K562 (cell line): ENCODE measurements around the gene UNC5B. TPM values are rescaled to one million over a fixed set of nuclear protein-coding genes. Genes with fewer than 3 reads are reported as not detected.
A peak's percentile ranks its signal among the peaks of the same experiment; 100 is the strongest.
"Not testable (repeated sequence)": the region's sequence is repeated elsewhere in the genome, so short reads cannot be mapped to it uniquely, and the experiment has no call there.

Source experiments
- ATAC-seq: fragments of 200-7000 bp; cut with Tn5 transposase; 3 replicates; pipeline ENCODE4 v1.9.1; 2020; ENCODE audit warnings: moderate library complexity
- BruUV-seq: library from RNA; stranded (reverse); fragments of 400-500 nt; replicated peaks from 2 replicates; lab custom pipeline; 2021; lab: Mats Ljungman, UMichigan
- CTCF ChIA-PET: fragments of 300-600 bp; formaldehyde crosslinking; extraction: SDS; loops from one replicate; lab custom pipeline; 2021; ENCODE audit warnings: low intra/inter-chr PET ratio; lab: Yijun Ruan, JAX
- POLR2A ChIA-PET: fragments of 300-600, 350-650 bp; sonication (Branson Sonifier 250); formaldehyde crosslinking; extraction: SDS; loops from one replicate; lab custom pipeline; 2021; ENCODE audit warnings: antibody characterized with exemption, inconsistent platforms; lab: Yijun Ruan, JAX
- DNase-seq, 4 experiments: peaks; one replicate each; pipeline versions ENCODE4 v3.0.0 to v3.0.0-alpha.2; 2011 to 2018; ENCODE audit warnings: low spot score in 3 of 4, mixed read lengths in 3 of 4; ENCODE audit errors: extremely low read depth in 1 of 4
- FAIRE-seq: peaks from 2 replicates; lab custom pipeline; 2011; peaks lifted over from hg19 to GRCh38; lab: Jason Lieb, UNC
- H2AFZ ChIP-seq: 2 replicates; pipeline ENCODE4 v1.6.0; 2011; ENCODE audit warnings: low read depth, low read length, control low read depth, inconsistent platforms
- H3K27ac ChIP-seq: fragments of 200-600 bp; 3 replicates; pipeline ENCODE4 v1.8.0; 2011; ENCODE audit warnings: low read depth, mild to moderate bottlenecking, control low read depth, inconsistent platforms, low read length, moderate library complexity, mixed read lengths; ENCODE audit errors: extremely low read depth
- H3K27me3 ChIP-seq, 2 experiments: fragments of 300-600 bp in 1 of 2; 2 replicates in 1 of 2; 3 replicates in 1 of 2; pipeline versions ENCODE4 v1.6.0 to v1.8.0; 2011; ENCODE audit warnings: inconsistent platforms in 2 of 2, low read length in 2 of 2, mild to moderate bottlenecking in 1 of 2, mixed read lengths in 1 of 2, moderate library complexity in 1 of 2; ENCODE audit not compliant: control insufficient read depth in 2 of 2, insufficient read depth in 2 of 2
- H3K36me3 ChIP-seq: fragments of 300-600 bp; 3 replicates; pipeline ENCODE4 v1.8.0; 2011; ENCODE audit warnings: mild to moderate bottlenecking, low read length, inconsistent platforms; ENCODE audit not compliant: control insufficient read depth, insufficient read depth
- H3K4me1 ChIP-seq, 2 experiments: fragments of 200-600 bp in 1 of 2; replicated peaks in 1 of 2; 2 replicates in 1 of 2; 3 replicates in 1 of 2; pipeline versions ENCODE4 v1.5.1 to v1.8.0; 2011; ENCODE audit warnings: inconsistent platforms in 2 of 2, low read length in 2 of 2, mild to moderate bottlenecking in 1 of 2, mixed read lengths in 1 of 2, moderate library complexity in 1 of 2; ENCODE audit not compliant: control insufficient read depth in 2 of 2, insufficient read depth in 2 of 2
- H3K4me2 ChIP-seq: 2 replicates; pipeline ENCODE4 v1.6.1; 2011; ENCODE audit warnings: low read length, control low read depth, inconsistent platforms, mixed read lengths; ENCODE audit not compliant: insufficient read depth
- H3K4me3 ChIP-seq: fragments of 200-600 bp; sonication (generic), shearing (Covaris generic); 2 replicates; pipeline ENCODE4 v1.5.1; 2016; ENCODE audit warnings: control low read depth, inconsistent platforms
- H3K79me2 ChIP-seq: fragments of 200-600 bp; 3 replicates; pipeline ENCODE4 v1.8.0; 2011; ENCODE audit warnings: low read length, inconsistent platforms; ENCODE audit not compliant: control insufficient read depth, insufficient read depth
- H3K9ac ChIP-seq, 2 experiments: 2 replicates each; pipeline versions ENCODE4 v1.6.0 to v1.6.1; 2011; ENCODE audit warnings: low read depth in 2 of 2, low read length in 2 of 2, control low read depth in 1 of 2, inconsistent platforms in 1 of 2, mild to moderate bottlenecking in 1 of 2, mixed read lengths in 1 of 2; ENCODE audit not compliant: insufficient read depth in 1 of 2
- H3K9me1 ChIP-seq: one replicate; pipeline ENCODE4 v1.6.0; 2011; ENCODE audit warnings: inconsistent platforms, mild to moderate bottlenecking, low read length, moderate library complexity; ENCODE audit not compliant: control insufficient read depth, insufficient read depth
- H3K9me3 ChIP-seq: replicated peaks from 2 replicates; pipeline ENCODE4 v1.5.1; 2011; ENCODE audit warnings: low read depth, low read length, inconsistent platforms; ENCODE audit not compliant: control insufficient read depth, insufficient read depth
- H4K20me1 ChIP-seq: replicated peaks from 2 replicates; pipeline ENCODE4 v1.6.1; 2011; ENCODE audit warnings: low read length, inconsistent platforms, mixed read lengths; ENCODE audit not compliant: control insufficient read depth, insufficient read depth
- BCOR ChIP-seq: fragments of 450-650 bp; IDR thresholded peaks from 2 replicates; pipeline ENCODE4 v1.6.1; 2016
- C11orf30 ChIP-seq: fragments of 450-650 bp; IDR thresholded peaks from 2 replicates; pipeline ENCODE4 v1.6.1; 2016; ENCODE audit warnings: low read depth, mild to moderate bottlenecking
- HDAC2 ChIP-seq: fragments of 450-650 bp; IDR thresholded peaks from 2 replicates; pipeline ENCODE4 v1.6.1; 2016; ENCODE audit warnings: mild to moderate bottlenecking
- KLF10 ChIP-seq: fragments of 250-450 bp; sonication (Bioruptor Pico); IDR thresholded peaks from 2 replicates; pipeline ENCODE4 v1.6.1; 2021; ENCODE audit warnings: matching md5 sums
- RBM25 ChIP-seq: fragments of 200-400 bp; formaldehyde crosslinking; IDR thresholded peaks from 2 replicates; pipeline ENCODE4 v1.6.1; 2018; ENCODE audit warnings: low read length, low read depth, moderate library complexity; ENCODE audit not compliant: severe bottlenecking
- WGBS: fragments of 100-300 bp; shearing (Covaris generic); methylation state at CpG from one replicate; pipeline ENCODE4 v1.1.6; 2016; ENCODE audit warnings: low coverage, mixed read lengths; ENCODE audit not compliant: insufficient coverage; ENCODE audit errors: missing lambda C conversion rate; 5-methylcytosine and 5-hydroxymethylcytosine counted together
- in situ Hi-C: fragments of 300-500 bp; cut with MboI; formaldehyde crosslinking; loops from 4 replicates; pipeline ENCODE4 v1.15.0; 2018; ENCODE audit warnings: inconsistent platforms, mixed read lengths
- intact Hi-C: fragments of 100-400 bp; cut with micrococcal nuclease; formaldehyde crosslinking; loops from 2 replicates; pipeline ENCODE4 v1.14.2; 2022
- polyA plus RNA-seq, 8 experiments: library from polyadenylated mRNA; depleted of rRNA in 4 of 8; stranded (reverse) in 5 of 8; unstranded in 3 of 8; fragments of >200 nt; fragmentation: Nextera tagmentation in 2 of 8; fragmentation: Illumina TruSeq in 1 of 8; extraction: Ambion mirVana in 2 of 8; extraction: Trizol in 1 of 8; gene quantifications; 2 replicates each; pipeline versions ENCODE4 v1.2.1 to v1.2.3, GENCODE V29; 2011 to 2014; ENCODE audit warnings: inconsistent platforms in 1 of 8, missing spikeins in 1 of 8
- total RNA-seq, 7 experiments: library from RNA; depleted of rRNA in 6 of 7; stranded (reverse); fragments of >200 nt in 6 of 7; fragmentation: Illumina TruSeq in 2 of 7; extraction: Trizol in 2 of 7; gene quantifications; 2 replicates each; pipeline versions ENCODE4 v1.2.1 to v1.2.3, GENCODE V29; 2011 to 2021; ENCODE audit warnings: low replicate concordance in 1 of 7

The UNC5B gene
- total and polyA plus RNA-seq, 9 of the 15 experiments (the other 6 are each of a cell fraction or from before 2014, with no cell fraction given) = 0.10 to 8.4 (median 2.1) TPM

DNA sequence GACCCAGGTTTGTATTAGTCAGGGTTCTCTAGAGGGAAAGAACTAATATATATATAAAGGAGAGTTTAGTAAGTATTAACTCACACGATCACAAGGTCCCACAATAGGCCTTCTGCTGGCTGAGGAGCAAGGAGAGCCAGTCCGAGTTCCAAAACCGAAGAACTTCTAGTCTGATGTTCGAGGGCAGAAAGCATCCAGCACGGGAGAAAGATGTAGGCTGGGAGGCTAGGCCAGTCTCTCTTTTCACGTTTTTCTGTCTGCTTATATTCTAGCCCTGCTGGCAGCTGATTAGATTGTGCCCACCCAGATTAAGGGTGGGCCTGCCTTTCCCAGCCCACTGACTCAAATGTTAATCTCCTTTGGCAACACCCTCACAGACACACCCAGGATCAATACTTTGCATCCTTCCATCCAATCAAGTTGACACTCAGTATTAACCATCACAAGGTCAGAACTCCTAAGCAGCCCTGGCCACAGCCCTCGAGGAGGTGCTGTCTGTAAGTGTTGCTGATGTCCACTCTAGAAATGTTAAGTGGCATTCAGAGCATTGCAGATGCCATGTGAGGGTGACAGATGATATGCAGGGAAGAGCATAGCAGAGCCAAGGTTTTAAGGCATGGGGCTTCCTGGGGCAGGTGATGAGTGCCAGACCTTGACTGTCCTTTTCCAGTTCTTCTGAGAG is 7.0 kb downstream of the UNC5B start:
- H3K4me3 ChIP-seq, H3K36me3 ChIP-seq, H3K9ac ChIP-seq, H3K9me1 ChIP-seq, H3K79me2 ChIP-seq, CTCF ChIA-PET, H3K9me3 ChIP-seq, in situ Hi-C loops, ATAC-seq, H3K27ac ChIP-seq, BruUV-seq, H3K4me2 ChIP-seq, intact Hi-C loops, H2AFZ ChIP-seq, FAIRE-seq, DNase-seq: not testable (repeated sequence)
- POLR2A ChIA-PET = interaction anchor here (0.6 to 2.2 kb wide), 7 partner anchors 9 to 330 kb away, joined by 3 to 6 read pairs (median 3); no protein-coding TSS in a partner anchor
- Histone ChIP-seq H4K20me1 (peaks cover 44% of the 10 kb centered on the region), H3K27me3 (peaks cover 0 to 38% of the 10 kb centered on the region in 2 experiments; a peak in 3 of 5 replicates), H3K4me1 (peaks cover 15 to 19% of the 10 kb centered on the region in 2 experiments)
- WGBS = 22% methylated on average over 7 of the region's 7 CpGs

DNA sequence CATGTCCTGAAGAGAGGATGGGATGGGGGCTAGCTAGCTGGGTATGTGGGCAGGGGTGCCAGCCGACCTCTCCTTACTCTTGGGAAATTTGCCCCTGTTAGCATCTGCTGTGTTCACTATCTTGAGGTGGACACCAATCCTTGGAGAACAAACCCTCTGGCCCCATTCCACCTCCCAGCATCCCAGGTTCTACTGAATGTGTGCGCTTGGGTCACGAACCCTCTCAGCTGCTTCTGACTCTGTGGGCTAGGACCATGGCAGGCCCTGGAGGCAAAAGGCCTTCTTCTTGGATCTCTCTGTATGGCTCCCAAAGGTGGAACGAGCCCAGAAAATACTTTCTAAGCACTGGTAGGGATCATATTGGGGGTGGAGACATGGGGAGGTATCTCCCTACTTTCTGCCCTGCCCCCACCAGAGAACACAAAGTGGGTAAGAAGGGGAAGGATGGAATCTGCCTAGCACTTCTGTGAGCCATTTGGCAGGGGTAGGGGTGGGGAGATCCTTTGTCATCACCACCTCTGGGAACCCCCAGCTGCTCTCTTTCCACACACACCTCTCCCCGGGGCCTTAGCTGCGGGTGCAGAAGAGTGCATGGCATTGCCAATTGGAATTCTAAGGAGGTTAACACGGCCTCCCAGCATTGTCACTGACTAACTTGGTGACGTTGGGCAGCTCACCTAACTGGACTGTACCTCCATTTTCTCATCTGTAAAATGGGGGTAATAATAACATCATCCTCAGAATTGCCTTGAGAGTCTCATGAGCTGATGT is 7.7 kb downstream of the UNC5B start:
- POLR2A ChIA-PET = interaction anchor here (0.7 to 2.2 kb wide), 4 partner anchors 9 to 26 kb away, joined by 3 to 6 read pairs (median 4); no protein-coding TSS in a partner anchor
- no peak for FAIRE-seq

More for the DNA sequence above, 7.7 kb downstream of the UNC5B start:
- Histone ChIP-seq H3K9me3 (no peaks in the 10 kb centered on the region), H4K20me1 (peaks cover 44% of the 10 kb centered on the region), H3K9me1 (no peaks in the 10 kb centered on the region), H3K27me3 (peaks cover 0 to 30% of the 10 kb centered on the region in 2 experiments; a peak in 3 of 5 replicates), H3K79me2 (no peaks in the 10 kb centered on the region), H3K4me3 (no peak overlapping the region), H2AFZ (no peak overlapping the region), H3K4me1 (peaks cover 15 to 19% of the 10 kb centered on the region in 2 experiments), H3K4me2 (no peak overlapping the region), H3K9ac (no peak overlapping the region), H3K27ac (no peak overlapping the region), H3K36me3 (no peaks in the 10 kb centered on the region)
- no peak for DNase-seq
- TF ChIP-seq C11orf30 (no peak), BCOR (peak; percentile 56; the same call in 1 of the 2 replicates), RBM25 (peak; percentile 67), HDAC2 (0 out of 2 replicates have a peak, but pooled peaks have one; percentile 24), KLF10 (CRISPR knock-in tag) (no peak)
- in situ Hi-C loops = no loop called here
- no TSS peak for BruUV-seq
- intact Hi-C loops = no loop called here
- CTCF ChIA-PET = no interaction called here
- no peak for ATAC-seq
- WGBS = 42% methylated on average over 8 of the region's 8 CpGs
